ENCODE measurements around the gene RBM38. TPM values are rescaled to one million over a fixed set of nuclear protein-coding genes. Genes with fewer than 3 reads are reported as not detected.

RBM38 gene
- total RNA-seq, 2 donors from 2014 or later = 41.3 to 43.1 TPM

DNA sequence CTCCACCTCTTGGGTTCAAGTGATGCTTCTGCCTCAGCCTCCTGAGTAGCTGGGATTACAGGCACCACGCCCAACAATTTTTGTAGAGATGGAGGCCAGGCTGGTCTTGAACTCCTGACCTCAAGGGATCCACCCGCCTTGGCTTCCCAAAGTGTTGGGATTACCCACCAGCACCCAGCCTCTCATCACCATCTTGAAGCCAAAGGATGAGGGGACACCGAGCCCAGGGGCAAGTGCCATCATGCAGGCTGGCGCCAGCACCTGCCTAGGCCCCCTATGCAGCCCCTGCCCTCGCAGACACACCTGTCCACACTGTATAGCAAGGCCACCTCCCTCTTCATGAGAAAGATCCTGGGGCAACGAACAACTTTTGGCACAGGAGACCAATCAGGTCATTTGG, 5.3 kb upstream of the RBM38 start:
- TF ChIP-seq, protein P1, sequence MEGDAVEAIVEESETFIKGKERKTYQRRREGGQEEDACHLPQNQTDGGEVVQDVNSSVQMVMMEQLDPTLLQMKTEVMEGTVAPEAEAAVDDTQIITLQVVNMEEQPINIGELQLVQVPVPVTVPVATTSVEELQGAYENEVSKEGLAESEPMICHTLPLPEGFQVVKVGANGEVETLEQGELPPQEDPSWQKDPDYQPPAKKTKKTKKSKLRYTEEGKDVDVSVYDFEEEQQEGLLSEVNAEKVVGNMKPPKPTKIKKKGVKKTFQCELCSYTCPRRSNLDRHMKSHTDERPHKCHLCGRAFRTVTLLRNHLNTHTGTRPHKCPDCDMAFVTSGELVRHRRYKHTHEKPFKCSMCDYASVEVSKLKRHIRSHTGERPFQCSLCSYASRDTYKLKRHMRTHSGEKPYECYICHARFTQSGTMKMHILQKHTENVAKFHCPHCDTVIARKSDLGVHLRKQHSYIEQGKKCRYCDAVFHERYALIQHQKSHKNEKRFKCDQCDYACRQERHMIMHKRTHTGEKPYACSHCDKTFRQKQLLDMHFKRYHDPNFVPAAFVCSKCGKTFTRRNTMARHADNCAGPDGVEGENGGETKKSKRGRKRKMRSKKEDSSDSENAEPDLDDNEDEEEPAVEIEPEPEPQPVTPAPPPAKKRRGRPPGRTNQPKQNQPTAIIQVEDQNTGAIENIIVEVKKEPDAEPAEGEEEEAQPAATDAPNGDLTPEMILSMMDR (IDR thresholded peaks at IDR 0.05) = no peak
- Histone ChIP-seq H3K9me3 (no peaks in the 10 kb centered on the region), H3K4me3 (no peak overlapping the region), H3K27me3 (no peaks in the 10 kb centered on the region), H3K4me1 (peaks cover 15% of the 10 kb centered on the region), H3K27ac (no peak overlapping the region), H3K36me3 (no peaks in the 10 kb centered on the region), H3K9ac (ENCODE audit: low read depth in 2 of 2, low read length in 2 of 2) (no peak overlapping the region)
- DNase-seq = no peak
- intact Hi-C loops (cut with DNase I) = no loop called here

DNA sequence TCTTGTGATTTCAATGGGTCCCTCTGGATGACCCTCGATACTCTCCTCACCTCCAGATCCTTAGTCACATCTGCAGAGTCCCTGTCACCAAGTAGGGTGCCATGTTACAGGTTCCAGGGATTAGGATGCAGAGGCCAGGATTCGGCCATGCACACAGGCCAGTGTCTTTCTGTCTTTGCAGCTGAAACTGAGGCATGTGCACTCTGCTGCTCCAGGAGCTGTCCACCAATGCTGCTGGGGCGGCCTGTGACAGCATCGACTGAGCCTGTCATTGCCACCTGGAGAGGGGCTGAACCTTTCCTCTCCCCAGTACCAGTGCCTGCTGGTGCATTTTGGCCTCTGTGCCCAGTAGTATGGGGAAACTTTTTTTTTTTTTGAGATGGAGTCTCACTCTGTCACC, 4.4 kb upstream of the RBM38 start:
- TF ChIP-seq, protein P1 (IDR thresholded peaks at IDR 0.05) = no peak
- Histone ChIP-seq H3K27me3 (no peaks in the 10 kb centered on the region), H3K9me3 (no peaks in the 10 kb centered on the region), H3K36me3 (no peaks in the 10 kb centered on the region), H3K9ac (ENCODE audit: low read depth in 2 of 2, low read length in 2 of 2) (no peak overlapping the region), H3K4me1 (peaks cover 15% of the 10 kb centered on the region), H3K4me3 (no peak overlapping the region), H3K27ac (no peak overlapping the region)
- no peak for DNase-seq
- intact Hi-C loops (cut with DNase I) = no loop called here

DNA sequence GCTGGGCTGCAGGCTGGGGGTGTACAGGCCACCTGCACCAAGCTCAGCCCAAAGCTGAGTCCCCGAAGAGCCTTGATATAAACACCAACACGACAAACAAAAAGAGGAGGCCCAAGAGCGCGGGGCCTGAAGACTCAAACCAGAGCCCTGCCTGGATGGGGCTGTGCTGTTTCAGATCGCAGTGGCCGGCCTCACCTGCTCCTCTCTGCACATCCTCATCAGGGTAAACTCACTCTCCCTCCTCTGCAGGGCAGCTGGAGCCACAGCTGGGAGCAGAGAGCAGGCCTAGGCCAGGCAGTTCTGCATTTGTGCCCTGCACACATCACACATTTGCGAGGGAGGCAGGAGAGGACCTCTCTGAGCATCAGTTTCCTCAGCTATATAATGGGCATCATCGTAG, 3.7 kb upstream of the RBM38 start:
- intact Hi-C loops (cut with DNase I) = no loop called here
- DNase-seq = no peak
- Histone ChIP-seq H3K36me3 (no peaks in the 10 kb centered on the region), H3K9ac (ENCODE audit: low read depth in 2 of 2, low read length in 2 of 2) (no peak overlapping the region), H3K27me3 (no peaks in the 10 kb centered on the region), H3K9me3 (no peaks in the 10 kb centered on the region), H3K4me3 (no peak overlapping the region), H3K4me1 (peaks cover 15% of the 10 kb centered on the region), H3K27ac (no peak overlapping the region)
- TF ChIP-seq, protein P1 (IDR thresholded peaks at IDR 0.05) = no peak

DNA sequence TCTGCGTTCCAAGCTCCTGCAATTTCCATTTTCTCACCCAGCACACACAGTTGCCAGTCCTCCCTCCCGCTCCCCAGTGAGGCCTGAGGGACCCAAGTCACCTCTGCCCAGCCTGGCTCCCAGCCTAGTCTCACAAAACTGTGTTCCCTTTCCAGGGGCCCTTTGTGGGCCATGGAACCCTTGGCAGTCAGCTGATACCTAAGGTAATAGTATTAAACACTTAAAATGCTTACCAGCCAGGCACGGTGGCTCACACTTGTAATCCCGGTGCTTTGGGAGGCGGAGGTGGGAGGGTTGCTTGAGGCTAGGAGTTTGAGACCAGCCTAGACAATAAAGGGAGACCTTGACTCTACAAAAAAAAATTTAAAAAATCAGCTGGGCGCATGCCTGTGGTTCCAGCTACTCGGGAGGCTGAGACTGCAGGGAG, 3.2 kb upstream of the RBM38 start:
- H3K9me3 ChIP-seq = no peaks in the 10 kb centered on the region
- H3K27ac ChIP-seq = no peak overlapping the region
- no peak for DNase-seq
- TF ChIP-seq, protein P1 (IDR thresholded peaks at IDR 0.05) = no peak
- H3K4me1 ChIP-seq = peaks cover 16% of the 10 kb centered on the region
- H3K4me3 ChIP-seq = no peak overlapping the region
- H3K36me3 ChIP-seq = no peaks in the 10 kb centered on the region
- H3K9ac ChIP-seq (ENCODE audit: low read depth in 2 of 2, low read length in 2 of 2) = no peak overlapping the region
- intact Hi-C loops (cut with DNase I) = no loop called here
- no peaks in the 10 kb centered on the region for H3K27me3 ChIP-seq

DNA sequence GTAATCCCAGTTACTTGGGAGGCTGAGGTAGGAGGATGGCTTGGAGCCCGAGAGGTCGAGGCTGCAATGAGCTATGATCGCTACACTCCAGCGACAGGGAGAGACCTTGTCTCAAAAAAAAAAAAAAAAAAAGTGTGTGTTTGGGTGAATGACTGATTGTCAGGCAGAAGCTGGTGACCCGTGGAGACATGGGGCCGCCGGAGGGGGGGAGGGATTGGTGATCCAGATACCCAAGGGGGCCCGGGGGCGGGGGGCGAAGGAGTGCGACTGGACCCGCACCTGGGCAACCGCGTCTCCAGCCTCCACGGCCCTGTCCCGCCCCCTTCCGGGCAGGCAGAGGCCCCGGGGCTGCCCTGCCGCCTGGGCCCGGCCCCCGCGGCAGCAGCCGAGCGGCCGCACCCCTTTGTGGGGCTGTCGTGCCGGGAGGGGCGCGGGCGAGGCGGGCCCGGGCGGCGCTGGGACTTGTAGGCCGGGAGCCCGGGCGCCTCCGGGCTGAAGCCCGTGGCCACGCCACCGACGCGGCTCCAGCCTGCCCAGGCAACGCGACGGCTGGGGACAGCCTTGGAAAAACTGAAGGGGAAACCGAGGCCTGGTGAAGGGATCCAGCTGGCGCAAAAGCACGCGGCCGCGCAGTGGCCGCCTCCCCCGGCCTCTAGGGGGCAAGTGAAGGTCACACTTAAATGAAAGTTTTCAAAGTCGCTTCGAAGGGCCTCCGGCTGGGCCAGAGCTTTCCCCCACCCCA, 2.1 kb upstream of the RBM38 start:
- TF ChIP-seq, protein P1 (IDR thresholded peaks at IDR 0.05) = no peak
- DNase-seq = peak; percentile 85
- peak overlapping the region; percentile 68 to 86 for H3K9ac ChIP-seq (ENCODE audit: low read depth in 2 of 2, low read length in 2 of 2)
- intact Hi-C loops (cut with DNase I) = no loop called here
- H3K36me3 ChIP-seq = no peaks in the 10 kb centered on the region
- peak overlapping the region; percentile 15 for H3K4me3 ChIP-seq
- peak overlapping the region; percentile 61 for H3K27ac ChIP-seq
- no peaks in the 10 kb centered on the region for H3K27me3 ChIP-seq
- peaks cover 21% of the 10 kb centered on the region for H3K4me1 ChIP-seq
- no peaks in the 10 kb centered on the region for H3K9me3 ChIP-seq
